ENCODE measurements around the gene DSG4.

Gene DSG4

GRCh38 chr18:31439807-31440325 is 63.3 kb downstream of the DSG4 start:
- no peak for DNase-seq (ENCODE audit: low spot score)
- in situ Hi-C loops (cut with MboI; ENCODE audit: low pct_unique_long_range_greater_than_20kb, low sequenced_read_pairs, unreplicated experiment) = no loop called here

GRCh38 chr18:31440787-31441186 is 64.2 kb downstream of the DSG4 start:
- in situ Hi-C loops (cut with MboI; ENCODE audit: low pct_unique_long_range_greater_than_20kb, low sequenced_read_pairs, unreplicated experiment) = no loop called here
- TF ChIP-seq CTCF (IDR thresholded peaks at IDR 0.05; ENCODE audit: extremely low read depth, insufficient read depth, missing control alignments) = no peak
- DNase-seq (ENCODE audit: low spot score) = no peak

More at GRCh38 chr18:31439807-31440325, 63.3 kb downstream of the DSG4 start:
- no peak for TF ChIP-seq CTCF (IDR thresholded peaks at IDR 0.05; ENCODE audit: extremely low read depth, insufficient read depth, missing control alignments)

GRCh38 chr18:31441493-31441892 is 64.9 kb downstream of the DSG4 start:
- in situ Hi-C loops (cut with MboI; ENCODE audit: low pct_unique_long_range_greater_than_20kb, low sequenced_read_pairs, unreplicated experiment) = no loop called here
- TF ChIP-seq CTCF (IDR thresholded peaks at IDR 0.05; ENCODE audit: extremely low read depth, insufficient read depth, missing control alignments) = no peak
- DNase-seq (ENCODE audit: low spot score) = no peak

GRCh38 chr18:31444142-31444541 is 67.6 kb downstream of the DSG4 start:
- TF ChIP-seq CTCF (IDR thresholded peaks at IDR 0.05; ENCODE audit: extremely low read depth, insufficient read depth, missing control alignments) = no peak
- no peak for DNase-seq (ENCODE audit: low spot score)
- in situ Hi-C loops (cut with MboI; ENCODE audit: low pct_unique_long_range_greater_than_20kb, low sequenced_read_pairs, unreplicated experiment) = no loop called here

- in situ Hi-C loops (cut with MboI; ENCODE audit: low pct_unique_long_range_greater_than_20kb, low sequenced_read_pairs, unreplicated experiment) = no loop called here
- no peak for TF ChIP-seq CTCF (IDR thresholded peaks at IDR 0.05; ENCODE audit: extremely low read depth, insufficient read depth, missing control alignments)
- no peak for DNase-seq (ENCODE audit: low spot score)
Measured at GRCh38 chr18:31445908-31446307, 69.3 kb downstream of the DSG4 start.

GRCh38 chr18:31446854-31447253 is 70.3 kb downstream of the DSG4 start:
- no peak for TF ChIP-seq CTCF (IDR thresholded peaks at IDR 0.05; ENCODE audit: extremely low read depth, insufficient read depth, missing control alignments)
- no peak for DNase-seq (ENCODE audit: low spot score)
- in situ Hi-C loops (cut with MboI; ENCODE audit: low pct_unique_long_range_greater_than_20kb, low sequenced_read_pairs, unreplicated experiment) = no loop called here
